HG03439 (cell line): ENCODE data around the gene PPFIA4.
A peak's percentile ranks its signal among the peaks of the same experiment; 100 is the strongest.
"Not testable (repeated sequence)": the region's sequence is repeated elsewhere in the genome, so short reads cannot be mapped to it uniquely, and the experiment has no call there.

ENCODE experiments used
- ATAC-seq: cut with Tn5 transposase; IDR thresholded peaks from one replicate; pipeline ENCODE4 v1.9.1; 2021; ENCODE audit warnings: mild to moderate bottlenecking, moderate library complexity; ENCODE audit not compliant: unreplicated experiment

PPFIA4 gene

GRCh38 chr1:203011582-203011981, 14.7 kb upstream of the PPFIA4 start:
- no peak for ATAC-seq

GRCh38 chr1:203017061-203017460, 9.2 kb upstream of the PPFIA4 start:
- ATAC-seq, result no peak

DNA sequence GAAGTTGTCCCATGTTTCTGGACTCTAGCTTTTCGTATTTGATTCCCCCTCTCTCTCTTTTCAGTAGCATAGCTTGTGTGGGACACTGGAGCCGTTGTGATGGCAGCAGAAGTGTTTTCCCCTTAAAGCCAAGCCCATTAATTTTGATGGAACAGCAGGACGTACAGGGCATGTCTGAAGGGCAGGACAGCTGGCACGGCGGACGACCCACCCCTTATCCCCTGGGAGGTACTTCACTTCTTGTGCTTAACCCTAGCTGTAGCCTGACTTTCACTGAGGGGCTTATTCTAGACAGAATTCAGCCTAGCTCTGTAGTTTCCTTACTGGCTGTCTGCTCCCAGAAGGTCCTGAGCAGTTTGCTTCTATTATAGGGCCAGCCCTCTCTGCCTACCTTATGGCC, 8.6 kb upstream of the PPFIA4 start:
- no peak for ATAC-seq

DNA sequence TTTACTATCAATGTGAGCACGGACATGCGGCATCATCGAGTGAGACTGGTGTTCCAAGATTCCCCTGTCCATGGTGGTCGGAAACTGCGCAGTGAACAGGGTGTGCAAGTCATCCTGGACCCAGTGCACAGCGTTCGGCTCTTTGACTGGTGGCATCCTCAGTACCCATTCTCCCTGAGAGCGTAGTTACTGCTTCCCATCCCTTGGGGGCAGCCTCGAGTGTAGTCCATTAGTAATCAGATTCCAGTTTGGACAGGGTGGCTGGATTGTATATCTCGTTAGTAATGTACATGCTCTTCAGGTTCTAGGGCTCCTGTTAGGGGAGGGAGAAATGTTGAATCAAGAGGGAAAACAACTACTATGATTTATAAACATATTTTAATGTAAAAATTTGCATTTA, 3.4 kb upstream of the PPFIA4 start:
- ATAC-seq, result not testable (repeated sequence)

DNA sequence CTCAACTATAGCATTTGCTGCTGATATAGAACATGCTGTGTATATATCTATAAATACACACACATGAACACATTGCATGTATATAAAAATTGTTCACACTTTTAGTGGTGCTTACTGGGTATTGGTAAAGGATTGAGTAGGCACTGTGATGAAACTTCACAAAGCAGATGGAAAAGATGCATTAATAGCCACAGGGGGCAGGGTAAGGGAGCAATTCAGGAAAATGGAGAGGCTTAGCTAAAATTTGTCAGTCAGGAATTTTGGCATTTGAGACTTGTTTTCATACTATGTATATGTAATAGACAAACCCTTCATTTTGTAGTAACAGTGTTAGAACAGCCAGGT, 633 bp upstream of the PPFIA4 start:
- ATAC-seq, result no peak

- no peak for ATAC-seq
Measured at GRCh38 chr1:203026666-203027663, 674 bp downstream of the PPFIA4 start.

- ATAC-seq, result no peak
Measured at GRCh38 chr1:203028067-203028783, 1.9 kb downstream of the PPFIA4 start.

DNA sequence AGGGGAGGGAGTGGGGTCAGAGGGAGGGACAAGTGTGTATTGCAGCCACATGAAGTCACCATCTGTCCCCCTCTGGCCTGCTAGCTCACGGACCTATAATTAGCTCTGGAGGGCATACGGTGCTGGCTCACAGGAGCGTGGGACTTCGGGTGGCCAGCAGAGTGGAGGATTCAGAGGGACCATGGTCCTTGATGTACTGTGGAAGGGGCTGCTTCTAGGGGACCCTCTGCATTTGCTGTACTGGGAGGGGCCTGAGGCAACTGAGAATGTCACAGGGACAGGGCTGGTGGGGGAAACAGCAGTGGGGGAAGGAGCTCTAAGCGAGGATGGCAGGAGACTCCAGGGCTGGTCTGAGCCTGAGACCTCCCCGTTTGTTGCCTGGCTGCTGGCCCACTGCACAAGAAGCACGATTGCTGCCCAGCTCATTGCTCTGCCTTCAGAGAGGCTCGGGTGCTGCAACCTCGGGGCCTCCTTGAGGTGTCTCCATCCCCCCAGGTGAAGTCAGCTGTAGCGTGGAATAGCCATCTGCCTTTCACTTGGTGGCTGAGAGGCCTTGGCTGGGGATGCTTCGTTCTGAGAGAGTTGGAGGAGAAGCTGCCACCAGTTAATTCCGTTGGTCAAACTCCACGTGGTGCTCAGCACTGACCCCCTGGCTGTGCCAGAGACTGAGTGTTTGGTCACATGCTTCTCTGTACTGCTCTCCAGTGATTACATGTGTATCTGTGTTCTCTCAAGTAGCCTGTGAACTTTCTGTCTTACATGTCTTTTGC, 2.7 kb downstream of the PPFIA4 start:
- ATAC-seq, result no peak

- no peak for ATAC-seq
Measured at GRCh38 chr1:203031467-203031866, 5.2 kb downstream of the PPFIA4 start.

DNA sequence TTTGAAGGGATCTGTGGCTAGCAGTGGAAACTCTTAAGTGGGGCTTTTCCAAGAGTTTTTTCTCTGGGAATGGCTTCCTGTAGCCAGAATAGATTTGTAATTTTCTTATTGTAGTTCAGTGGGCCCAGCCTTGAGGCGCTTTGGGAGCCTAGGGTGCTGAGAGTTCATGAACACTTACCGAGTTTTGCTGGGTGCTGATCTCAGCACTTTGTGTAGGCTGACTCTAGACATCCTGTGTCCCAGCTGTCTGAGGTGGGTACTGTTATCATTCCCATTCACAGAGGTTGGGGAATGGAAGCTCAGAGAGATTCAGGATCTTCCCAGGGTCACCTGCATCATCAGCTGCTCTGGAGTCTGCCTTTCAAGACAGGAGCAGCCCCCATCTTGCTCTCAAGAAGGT, 7.0 kb downstream of the PPFIA4 start:
- no peak for ATAC-seq

GRCh38 chr1:203033917-203034316, 7.6 kb downstream of the PPFIA4 start:
- no peak for ATAC-seq

GRCh38 chr1:203034422-203035110, 8.3 kb downstream of the PPFIA4 start:
- ATAC-seq, result no peak

DNA sequence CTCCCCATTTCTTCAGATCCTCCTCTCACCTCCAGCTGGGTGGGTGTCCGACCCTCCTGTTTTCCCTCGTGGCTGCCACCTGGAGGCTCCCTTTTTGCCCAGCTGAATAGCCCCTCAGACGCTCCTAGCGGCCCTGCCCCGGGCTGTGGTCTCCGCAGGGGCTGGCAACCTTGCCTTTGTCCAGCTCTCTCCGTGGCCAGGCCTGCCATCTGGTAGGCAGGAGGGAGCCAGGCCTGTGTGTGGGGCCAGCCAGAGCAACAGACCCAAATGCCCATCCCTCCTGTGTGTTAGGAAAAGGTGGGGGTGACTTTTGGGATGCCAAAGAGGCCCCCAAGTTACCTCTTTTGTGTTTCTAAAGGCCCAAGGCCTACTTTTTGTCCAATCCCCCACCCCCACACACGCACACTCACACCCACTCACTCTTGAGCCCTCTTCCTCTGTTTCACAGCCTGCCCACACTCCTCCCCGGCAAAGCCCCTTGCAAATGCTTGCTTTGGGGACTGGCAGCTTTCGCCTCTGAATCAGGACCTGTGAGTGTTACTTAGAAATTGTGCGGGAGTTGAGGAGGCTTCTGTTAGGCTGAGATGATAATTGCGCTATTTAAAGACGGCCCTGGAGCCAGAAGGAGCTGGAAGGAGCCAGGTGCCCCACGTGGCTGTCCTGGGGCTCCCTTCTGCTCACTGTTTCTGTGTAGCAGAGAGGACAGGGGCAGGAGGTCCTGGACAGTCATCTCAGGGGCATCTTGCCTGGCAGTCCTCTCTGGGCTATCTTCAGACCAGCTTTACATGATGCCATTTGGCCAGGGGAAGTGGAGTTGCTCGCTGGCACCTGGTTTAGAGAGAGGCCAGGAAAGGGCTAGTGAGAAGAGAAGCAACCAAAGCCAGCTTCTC, 9.1 kb downstream of the PPFIA4 start:
- ATAC-seq, result no peak

GRCh38 chr1:203036135-203036534, 9.8 kb downstream of the PPFIA4 start:
- ATAC-seq, result no peak

GRCh38 chr1:203036537-203036936, 10.2 kb downstream of the PPFIA4 start:
- no peak for ATAC-seq

GRCh38 chr1:203037509-203038190, 11.4 kb downstream of the PPFIA4 start:
- ATAC-seq, result no peak

GRCh38 chr1:203038217-203038741, 12.0 kb downstream of the PPFIA4 start:
- peak; percentile 62 for ATAC-seq

DNA sequence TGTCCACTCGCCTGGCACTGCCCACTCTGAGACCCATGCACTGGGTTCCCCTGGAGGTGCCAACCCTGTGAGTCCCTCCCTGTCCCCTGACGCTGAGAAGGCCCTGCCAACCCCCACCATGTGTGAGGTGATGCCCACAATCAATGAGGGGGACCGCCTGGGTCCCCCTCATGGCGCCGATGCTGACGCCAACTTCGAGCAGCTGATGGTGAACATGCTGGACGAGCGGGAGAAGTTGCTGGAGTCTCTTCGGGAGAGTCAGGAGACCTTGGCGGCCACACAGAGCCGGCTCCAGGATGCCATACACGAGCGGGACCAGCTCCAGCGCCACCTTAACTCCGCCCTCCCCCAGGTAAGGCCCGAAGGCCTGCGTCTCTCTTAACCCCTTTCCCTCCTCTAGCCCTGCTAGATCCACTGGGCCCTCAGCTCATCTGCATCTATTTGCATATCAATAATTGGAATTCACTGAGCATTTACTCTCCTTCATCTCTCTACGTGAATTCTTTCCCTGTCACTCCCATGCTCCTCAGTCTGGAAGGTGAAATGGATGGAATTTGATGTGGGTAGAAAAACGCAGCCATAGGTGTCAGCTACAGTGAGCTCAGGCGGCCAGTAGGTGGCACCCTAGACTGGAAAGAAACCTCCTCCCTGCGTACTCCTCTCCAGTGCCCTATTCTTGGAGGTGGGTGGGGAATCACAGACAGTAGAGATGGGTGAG, 12.8 kb downstream of the PPFIA4 start:
- no peak for ATAC-seq
